Activated CD4-positive, alpha-beta memory T cell treated with anti-CD3 and anti-CD28 coated beads, Interleukin-2, amount 10 ng/mL, durations not matched to agents 7 days and 5 days (primary cell): ENCODE data around the gene CA6. TPM values are rescaled to one million over a fixed set of nuclear protein-coding genes. Genes with fewer than 3 reads are reported as not detected.
"Not testable (repeated sequence)": the region's sequence is repeated elsewhere in the genome, so short reads cannot be mapped to it uniquely, and the experiment has no call there.

ENCODE experiments used
- CTCF ChIA-PET: fragments of 350-600 bp; sonication (Branson Sonifier 250); formaldehyde crosslinking; loops from one replicate; lab custom pipeline; 2021; ENCODE audit warnings: antibody characterized with exemption, inconsistent platforms; lab: Charles Lee
- POLR2A ChIA-PET: fragments of 350-600 bp; sonication (Branson Sonifier 250); formaldehyde crosslinking; loops from one replicate; lab custom pipeline; 2021; ENCODE audit warnings: antibody characterized with exemption; lab: Charles Lee
- DNase-seq: peaks from one replicate; pipeline ENCODE4 v3.0.0-alpha.2; 2020
- H3K27ac Mint-ChIP-seq: one replicate; pipeline ENCODE4 v1.8.0; 2021; ENCODE audit warnings: mild to moderate bottlenecking, mixed read lengths
- H3K27me3 Mint-ChIP-seq: one replicate; pipeline ENCODE4 v1.8.0; 2021; ENCODE audit warnings: mixed read lengths
- H3K36me3 Mint-ChIP-seq: one replicate; pipeline ENCODE4 v1.8.0; 2021; ENCODE audit warnings: low read depth, mixed read lengths
- H3K4me1 Mint-ChIP-seq: one replicate; pipeline ENCODE4 v1.8.0; 2021; ENCODE audit warnings: mixed read lengths
- H3K4me3 Mint-ChIP-seq: one replicate; pipeline ENCODE4 v1.8.0; 2021; ENCODE audit warnings: mild to moderate bottlenecking, mixed read lengths
- H3K9me3 Mint-ChIP-seq: one replicate; pipeline ENCODE4 v1.8.0; 2021; ENCODE audit warnings: mixed read lengths
- total RNA-seq, 2 experiments: library from RNA; stranded (reverse); gene quantifications; one replicate each; pipeline ENCODE4 v1.2.3, GENCODE V29; 2021

The CA6 gene
- total RNA-seq, 2 experiments from 2014 or later: 0.18 TPM; not detected in 1

DNA sequence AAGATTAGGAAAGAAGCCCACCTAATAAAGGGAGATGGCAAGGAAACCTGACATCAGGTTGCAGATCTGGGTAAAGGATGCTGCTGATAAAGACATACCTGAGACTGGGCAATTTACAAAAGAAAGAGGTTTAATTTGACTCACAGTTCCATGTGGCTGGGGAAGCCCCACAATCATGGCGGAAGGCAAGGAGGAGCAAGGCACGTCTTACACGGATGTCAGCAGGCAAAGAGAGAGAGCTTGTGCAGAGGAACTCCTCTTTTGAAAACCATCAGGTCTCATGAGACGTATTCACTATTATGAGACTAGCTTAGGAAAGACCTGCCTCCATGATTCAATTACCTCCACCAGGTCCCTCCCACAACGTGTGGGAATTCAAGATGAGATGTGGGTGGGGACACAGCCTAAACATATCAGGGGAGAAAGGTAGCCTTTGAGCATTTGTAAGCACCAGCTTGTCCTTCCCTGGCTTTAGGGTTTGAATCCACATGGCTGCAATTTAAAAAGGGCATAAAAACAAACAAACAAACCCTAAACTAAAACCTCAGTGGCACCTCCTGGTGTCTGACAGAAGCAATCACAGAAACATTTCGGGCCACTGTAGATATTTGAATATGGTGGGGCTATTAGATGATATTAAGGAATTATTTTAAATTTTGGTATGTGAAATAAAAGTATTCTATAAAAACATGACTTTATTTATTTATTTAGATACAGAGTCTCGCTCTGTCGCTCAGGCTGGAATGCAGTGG lies 47.4 kb downstream of the CA6 start:
- Mint-ChIP-seq H3K4me3 (no peak overlapping the region), H3K27me3 (peaks cover 5% of the 10 kb centered on the region), H3K9me3 (no peaks in the 10 kb centered on the region), H3K27ac (no peak overlapping the region), H3K36me3 (no peaks in the 10 kb centered on the region), H3K4me1 (peaks cover 20% of the 10 kb centered on the region)
- ChIA-PET CTCF (interaction anchor here (1.7 to 2.1 kb wide), 3 partner anchors 12 to 75 kb away, joined by 10 to 13 read pairs (median 12); no protein-coding TSS in a partner anchor), POLR2A (interaction anchor here (2.4 kb wide), 1 partner anchor 73 kb away, joined by 12 read pairs; no protein-coding TSS in a partner anchor)
- DNase-seq: no peak

DNA sequence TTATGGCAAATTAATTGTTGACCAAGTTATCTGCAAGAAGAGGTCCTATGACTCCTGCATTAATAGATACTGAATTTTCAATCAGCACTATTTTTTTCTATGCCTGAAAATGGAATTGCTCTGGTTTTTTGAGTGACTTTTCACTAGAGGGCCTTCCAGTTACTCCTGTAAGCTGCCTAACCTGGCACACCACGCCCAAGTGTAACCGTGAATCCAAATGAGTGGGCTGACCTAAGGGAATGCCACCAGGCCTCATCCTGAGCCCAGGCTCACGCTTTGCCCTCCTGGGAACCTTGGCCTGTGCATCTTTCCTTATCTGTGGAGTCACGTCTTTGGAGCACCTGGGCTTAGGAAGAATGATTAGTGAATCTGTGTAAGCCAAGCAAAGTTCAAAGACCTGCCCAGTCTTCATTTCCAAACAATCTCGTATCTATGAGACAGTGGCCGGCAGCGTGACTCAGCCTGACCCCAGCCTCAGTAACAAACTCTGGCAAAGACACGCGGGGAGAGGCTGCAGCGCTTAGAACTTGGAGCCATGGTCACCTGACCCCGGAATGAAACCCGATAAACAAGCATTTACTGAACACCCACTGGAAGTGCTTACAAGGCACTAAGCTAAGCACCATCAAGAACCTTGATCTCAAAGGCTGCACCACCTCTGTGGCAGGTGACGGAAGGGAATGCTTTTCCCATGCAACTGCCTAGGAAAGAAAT lies 48.5 kb downstream of the CA6 start:
- CTCF ChIA-PET: interaction anchor here (2.0 to 3.4 kb wide), 2 partner anchors 11 kb away, joined by 13 to 21 read pairs; no protein-coding TSS in a partner anchor
- H3K4me3 Mint-ChIP-seq, H3K27me3 Mint-ChIP-seq, H3K36me3 Mint-ChIP-seq, DNase-seq, H3K27ac Mint-ChIP-seq, H3K9me3 Mint-ChIP-seq: not testable (repeated sequence)
- POLR2A ChIA-PET: interaction anchor here (2.4 kb wide), 1 partner anchor 74 kb away, joined by 12 read pairs; no protein-coding TSS in a partner anchor
- peaks cover 14% of the 10 kb centered on the region for H3K4me1 Mint-ChIP-seq

DNA sequence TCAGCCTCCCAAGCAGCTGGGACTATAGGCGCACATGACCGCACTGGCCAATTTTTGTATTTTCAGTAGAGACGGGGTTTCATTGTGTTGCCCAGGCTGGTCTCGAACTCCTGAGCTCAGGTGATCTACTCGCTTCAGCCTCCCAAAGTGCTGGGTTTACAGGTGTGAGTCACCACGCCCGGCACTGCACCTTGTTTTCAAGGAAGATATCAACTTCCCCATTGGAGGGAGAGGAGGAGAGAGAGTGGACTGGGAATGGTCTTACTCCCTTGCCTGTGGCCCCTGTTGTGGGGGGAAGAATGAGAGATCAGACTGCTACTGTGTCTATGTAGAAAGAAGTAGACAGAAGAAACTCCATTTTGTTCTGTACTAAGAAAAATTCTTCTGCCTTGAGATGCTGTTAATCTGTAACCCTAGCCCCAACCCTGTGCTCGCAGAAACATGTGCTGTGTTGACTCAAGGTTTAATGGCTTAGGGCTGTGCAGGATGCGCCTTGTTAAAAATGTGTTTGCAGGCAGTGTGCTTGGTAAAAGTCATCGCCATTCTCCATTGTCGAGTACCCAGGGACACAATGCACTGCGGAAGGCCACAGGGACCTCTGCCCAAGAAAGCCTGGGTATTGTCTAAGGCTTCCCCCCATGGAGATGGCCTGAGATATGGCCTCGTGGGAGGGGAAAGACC lies 56.0 kb downstream of the CA6 start:
- POLR2A ChIA-PET: interaction anchor here (1.3 kb wide), 1 partner anchor 145 kb away, joined by 4 read pairs; no protein-coding TSS in a partner anchor
- CTCF ChIA-PET, H3K4me3 Mint-ChIP-seq, H3K27ac Mint-ChIP-seq, H3K9me3 Mint-ChIP-seq, DNase-seq, H3K36me3 Mint-ChIP-seq, H3K4me1 Mint-ChIP-seq: not testable (repeated sequence)
- peaks cover 10% of the 10 kb centered on the region for H3K27me3 Mint-ChIP-seq

DNA sequence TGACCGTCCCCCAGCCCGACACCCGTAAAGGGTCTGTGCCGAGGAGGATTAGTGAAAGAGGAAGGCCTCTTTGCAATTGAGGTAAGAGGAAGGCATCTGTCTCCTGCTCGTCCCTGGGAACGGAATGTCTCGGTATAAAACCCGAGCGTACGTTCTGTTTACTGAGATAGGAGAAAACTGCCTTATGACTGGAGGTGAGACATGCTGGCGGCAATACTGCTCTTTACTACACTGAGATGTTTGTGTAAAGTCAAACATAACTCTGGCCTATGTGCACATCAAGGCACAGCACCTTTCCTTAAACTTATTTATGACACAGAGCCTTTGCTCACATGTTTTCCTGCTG lies 56.5 kb downstream of the CA6 start:
- POLR2A ChIA-PET, H3K4me1 Mint-ChIP-seq, H3K36me3 Mint-ChIP-seq, H3K4me3 Mint-ChIP-seq, H3K9me3 Mint-ChIP-seq, DNase-seq, H3K27ac Mint-ChIP-seq: not testable (repeated sequence)
- CTCF ChIA-PET: interaction anchor here (5.2 kb wide), 1 partner anchor 143 kb away, joined by 72 read pairs; no protein-coding TSS in a partner anchor
- peaks cover 10% of the 10 kb centered on the region for H3K27me3 Mint-ChIP-seq

DNA sequence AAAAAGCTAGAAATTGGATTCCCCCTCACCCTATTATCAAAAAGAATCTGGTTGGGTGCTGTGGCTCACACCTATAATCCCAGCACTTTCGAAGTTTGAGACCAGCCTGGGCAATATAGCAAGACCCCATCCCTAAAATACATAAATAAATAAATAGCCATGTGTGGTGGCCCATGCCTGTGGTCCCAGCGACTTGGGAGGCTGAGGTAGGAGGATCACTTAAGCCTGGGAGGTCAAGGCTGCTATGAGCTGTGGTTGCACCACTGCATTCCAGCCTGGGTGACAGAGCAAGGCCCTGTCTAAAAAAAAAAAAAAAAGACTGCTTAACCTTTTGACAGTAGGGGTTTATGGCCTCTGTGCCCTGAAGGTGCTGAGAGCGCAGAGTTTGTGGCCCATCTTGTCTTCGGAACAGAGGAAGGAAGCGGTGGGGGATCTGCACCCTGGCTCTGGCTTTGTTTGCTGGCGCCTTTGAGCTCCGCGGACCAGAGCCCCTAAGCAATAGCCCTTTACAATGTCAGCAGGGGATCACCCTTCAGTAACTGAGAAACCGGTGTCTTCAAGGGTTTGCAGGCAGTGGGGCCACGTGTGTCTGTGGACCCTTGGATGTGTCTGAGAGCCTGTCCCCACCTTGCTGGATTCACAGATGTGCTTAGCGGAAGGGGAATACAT lies 58.5 kb downstream of the CA6 start:
- no peak for DNase-seq
- H3K9me3 Mint-ChIP-seq: no peaks in the 10 kb centered on the region
- H3K4me1 Mint-ChIP-seq: peaks cover 10% of the 10 kb centered on the region
- peaks cover 5% of the 10 kb centered on the region for H3K27me3 Mint-ChIP-seq
- no peak overlapping the region for H3K27ac Mint-ChIP-seq
- ChIA-PET POLR2A (interaction anchor here (0.9 to 2.9 kb wide), 8 partner anchors 17 to 140 kb away, joined by 3 to 21 read pairs (median 6); partner anchors contain the start of gene ENO1), CTCF (interaction anchor here (0.6 to 5.2 kb wide), 32 partner anchors 8 to 443 kb away, joined by 3 to 197 read pairs (median 10); partner anchors contain the start of gene ENO1)
- no peak overlapping the region for H3K4me3 Mint-ChIP-seq
- H3K36me3 Mint-ChIP-seq: no peaks in the 10 kb centered on the region

DNA sequence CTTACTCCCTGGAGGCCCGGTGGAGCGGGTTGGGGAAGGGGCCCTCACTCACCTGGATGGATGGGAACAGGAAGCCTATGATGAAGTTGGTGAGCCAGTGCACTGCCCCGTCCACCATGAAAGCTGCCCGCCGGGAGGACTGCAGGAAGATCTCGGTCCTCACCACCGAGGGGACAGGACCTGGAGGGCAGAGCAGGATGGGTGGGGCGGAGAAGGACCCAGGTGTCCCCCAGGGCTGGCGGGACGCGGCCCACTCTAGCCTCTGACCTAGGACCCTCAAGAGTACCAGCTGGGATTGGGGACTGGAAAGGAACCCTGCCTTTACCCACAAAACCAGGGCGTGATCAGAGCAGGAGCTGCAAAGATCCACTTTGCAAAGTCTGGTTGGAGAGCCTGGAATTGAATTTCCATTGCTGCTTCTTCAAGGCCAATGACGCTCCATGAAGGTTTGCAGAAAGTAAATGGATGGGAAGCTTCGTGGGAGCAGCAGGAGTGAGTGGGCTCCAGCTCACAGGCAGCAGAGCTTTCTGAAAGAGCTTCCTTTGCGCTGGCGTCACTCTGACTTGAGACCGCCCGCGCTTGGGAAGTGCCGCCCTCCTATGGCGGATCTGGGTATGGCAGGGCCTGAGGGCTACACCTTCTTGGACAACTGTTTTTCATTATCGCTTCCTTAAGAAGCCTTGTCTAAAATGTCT lies 59.2 kb downstream of the CA6 start:
- POLR2A ChIA-PET: interaction anchor here (0.6 to 2.9 kb wide), 15 partner anchors 14 to 155 kb away, joined by 3 to 21 read pairs (median 3); partner anchors contain the start of gene ENO1
- CTCF ChIA-PET: interaction anchor here (0.5 to 5.2 kb wide), 78 partner anchors 9 to 946 kb away, joined by 3 to 197 read pairs (median 5); partner anchors contain the start of genes ENO1 and RERE
- no peak overlapping the region for H3K27ac Mint-ChIP-seq

DNA sequence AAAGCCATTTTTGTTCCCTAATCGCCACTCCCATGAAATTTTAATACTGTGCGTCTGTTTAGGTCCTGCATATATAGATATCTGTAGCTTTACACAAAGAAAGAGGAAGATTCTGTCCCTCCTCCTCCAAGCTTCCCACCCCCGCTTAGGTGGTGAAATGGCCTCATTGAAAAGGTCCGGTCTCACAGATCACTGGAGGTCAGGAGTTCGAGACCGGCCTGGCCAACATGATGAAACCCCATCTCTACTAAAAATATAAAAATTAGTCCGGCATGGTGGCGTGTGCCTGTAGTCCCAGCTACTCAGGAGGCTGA lies 59.7 kb downstream of the CA6 start:
- H3K9me3 Mint-ChIP-seq: no peaks in the 10 kb centered on the region
- ChIA-PET POLR2A (interaction anchor here (0.8 to 2.9 kb wide), 14 partner anchors 15 to 156 kb away, joined by 3 to 21 read pairs (median 3); partner anchors contain the start of gene ENO1), CTCF (interaction anchor here (0.6 to 5.2 kb wide), 63 partner anchors 10 to 804 kb away, joined by 3 to 197 read pairs (median 6); partner anchors contain the start of gene ENO1)
- peaks cover 10% of the 10 kb centered on the region for H3K4me1 Mint-ChIP-seq
- DNase-seq: no peak
- peaks cover 2% of the 10 kb centered on the region for H3K27me3 Mint-ChIP-seq
- H3K27ac Mint-ChIP-seq: no peak overlapping the region
- no peak overlapping the region for H3K4me3 Mint-ChIP-seq
- no peaks in the 10 kb centered on the region for H3K36me3 Mint-ChIP-seq

More for the DNA sequence above, 59.2 kb downstream of the CA6 start:
- Mint-ChIP-seq H3K36me3 (no peaks in the 10 kb centered on the region), H3K9me3 (no peaks in the 10 kb centered on the region), H3K4me1 (peaks cover 10% of the 10 kb centered on the region), H3K4me3 (no peak overlapping the region), H3K27me3 (peaks cover 2% of the 10 kb centered on the region)
- DNase-seq: peak; percentile 87

DNA sequence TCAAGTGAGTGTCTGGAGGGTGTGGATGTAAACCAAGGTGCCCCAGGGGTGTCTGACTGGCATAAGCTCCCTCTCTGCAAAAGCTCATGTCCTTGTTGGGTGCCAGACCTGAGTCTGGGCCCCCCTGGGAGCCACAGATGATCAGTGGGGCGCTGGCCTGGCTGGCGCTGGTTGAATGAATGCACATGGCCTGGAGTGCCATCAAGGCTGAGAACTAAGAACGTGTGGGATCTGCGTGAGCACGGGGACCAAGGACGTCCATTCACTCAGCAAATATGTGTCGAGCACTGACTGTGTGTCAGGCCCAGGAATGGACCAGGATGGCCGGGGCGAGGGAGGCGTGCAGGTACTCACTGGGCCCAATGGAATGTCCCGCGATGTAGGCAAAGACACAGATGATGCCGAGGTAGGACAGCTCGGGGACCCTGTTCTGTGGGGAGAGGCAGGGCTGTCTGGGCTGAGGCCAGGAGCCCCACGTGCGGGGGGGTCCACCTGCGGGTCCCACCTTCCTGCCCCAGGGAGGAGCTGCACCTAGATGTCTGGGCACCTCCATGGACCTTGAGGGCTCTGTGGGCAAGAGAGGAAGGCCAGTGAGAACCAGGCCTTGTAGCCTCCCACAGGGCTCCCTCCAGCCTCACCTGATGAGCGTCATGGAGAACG lies 61.4 kb downstream of the CA6 start:
- DNase-seq: no peak
- Mint-ChIP-seq H3K4me1 (peaks cover 16% of the 10 kb centered on the region), H3K27me3 (peaks cover 2% of the 10 kb centered on the region), H3K4me3 (no peak overlapping the region), H3K36me3 (no peaks in the 10 kb centered on the region), H3K27ac (no peak overlapping the region), H3K9me3 (no peaks in the 10 kb centered on the region)
- ChIA-PET CTCF (interaction anchor here (1.8 to 5.2 kb wide), 4 partner anchors 20 to 148 kb away, joined by 7 to 72 read pairs (median 10); no protein-coding TSS in a partner anchor), POLR2A (no interaction called here)

DNA sequence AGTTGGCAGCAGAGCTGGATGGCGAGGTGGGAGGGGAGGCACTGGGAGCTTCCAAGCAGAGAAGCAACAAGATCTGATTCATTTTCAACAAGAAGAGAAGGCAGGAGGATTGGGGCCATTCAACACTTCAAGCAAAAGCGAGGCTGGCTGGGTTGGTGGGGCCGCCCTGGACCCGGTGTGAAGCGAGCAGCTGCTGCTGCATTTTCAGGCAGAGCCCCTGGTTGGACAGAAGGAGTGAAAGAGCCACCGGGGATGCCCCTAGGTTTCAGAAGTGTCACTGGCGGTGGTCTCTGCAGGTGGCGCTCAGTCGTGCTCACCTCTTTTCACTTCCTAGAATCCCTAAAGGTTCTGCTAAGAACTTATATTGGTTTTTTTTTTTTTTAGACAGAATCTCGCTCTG lies 62.6 kb downstream of the CA6 start:
- Mint-ChIP-seq H3K9me3 (no peaks in the 10 kb centered on the region), H3K4me3 (no peak overlapping the region), H3K27ac (no peak overlapping the region), H3K36me3 (no peaks in the 10 kb centered on the region), H3K27me3 (peaks cover 1% of the 10 kb centered on the region), H3K4me1 (peaks cover 16% of the 10 kb centered on the region)
- ChIA-PET POLR2A (no interaction called here), CTCF (interaction anchor here (1.0 to 2.0 kb wide), 3 partner anchors 21 to 157 kb away, joined by 3 to 7 read pairs (median 7); no protein-coding TSS in a partner anchor)
- no peak for DNase-seq

DNA sequence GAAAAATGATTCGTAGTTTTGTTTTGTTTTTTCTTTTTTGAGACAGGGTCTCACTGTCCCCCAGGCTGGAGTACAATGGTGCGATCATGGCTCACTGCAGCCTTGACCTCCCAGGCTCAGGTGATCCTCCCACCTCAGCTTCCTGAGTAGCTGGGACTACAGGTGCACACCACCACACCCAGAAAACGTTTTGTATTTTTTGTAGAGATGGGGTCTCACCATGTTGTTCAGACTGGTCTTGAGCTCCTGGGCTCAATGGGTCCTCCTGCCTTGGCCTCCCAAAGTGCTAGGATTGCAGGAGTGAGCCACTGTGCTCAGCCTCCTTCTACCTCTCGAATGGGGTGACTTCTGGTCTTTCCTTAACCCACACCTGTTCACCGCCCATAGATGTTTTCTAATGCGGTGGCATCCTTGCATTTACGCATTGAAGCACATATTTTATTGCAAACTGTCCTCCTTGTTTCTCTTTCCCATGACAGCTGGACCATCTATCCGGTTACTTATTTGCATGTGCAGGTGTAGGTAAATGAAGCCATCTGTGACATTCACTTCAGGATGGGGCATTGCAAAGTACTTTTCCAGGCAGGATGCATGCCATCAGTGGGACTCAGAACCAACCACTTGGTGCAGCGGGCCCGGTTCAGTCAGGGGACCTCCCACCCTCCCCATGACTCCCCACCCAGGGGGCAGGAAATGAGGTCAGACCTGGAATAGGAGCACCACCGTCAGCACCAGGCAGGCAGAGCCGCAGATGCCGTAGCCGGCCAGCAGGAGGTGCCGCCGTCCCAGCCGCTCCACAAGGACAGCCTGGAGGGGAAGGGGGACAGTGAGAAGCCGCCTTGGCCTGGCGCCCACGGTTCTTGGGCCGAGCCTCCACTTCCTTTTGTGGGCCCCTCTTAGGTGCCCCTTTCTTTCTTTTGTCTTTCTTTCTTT lies 64.0 kb downstream of the CA6 start:
- CTCF ChIA-PET: interaction anchor here (0.7 to 1.0 kb wide), 3 partner anchors 92 to 93 kb away, joined by 4 to 5 read pairs (median 5); no protein-coding TSS in a partner anchor
- no peaks in the 10 kb centered on the region for H3K9me3 Mint-ChIP-seq
- no peak overlapping the region for H3K27ac Mint-ChIP-seq
- no peaks in the 10 kb centered on the region for H3K36me3 Mint-ChIP-seq
- peak; percentile 39 for DNase-seq
- peaks cover 11% of the 10 kb centered on the region for H3K4me1 Mint-ChIP-seq
- no peak overlapping the region for H3K4me3 Mint-ChIP-seq
- POLR2A ChIA-PET: no interaction called here
- H3K27me3 Mint-ChIP-seq: no peaks in the 10 kb centered on the region
